ENCODE results near the gene VAV2. TPM values are rescaled to one million over a fixed set of nuclear protein-coding genes. Genes with fewer than 3 reads are reported as not detected.

The VAV2 gene
- total and polyA plus RNA-seq, 9 of the 15 experiments (the other 6 are each of a cell fraction or from before 2014, with no cell fraction given), result 0.01 to 2.7 (median 1.0) TPM; not detected in 1

DNA sequence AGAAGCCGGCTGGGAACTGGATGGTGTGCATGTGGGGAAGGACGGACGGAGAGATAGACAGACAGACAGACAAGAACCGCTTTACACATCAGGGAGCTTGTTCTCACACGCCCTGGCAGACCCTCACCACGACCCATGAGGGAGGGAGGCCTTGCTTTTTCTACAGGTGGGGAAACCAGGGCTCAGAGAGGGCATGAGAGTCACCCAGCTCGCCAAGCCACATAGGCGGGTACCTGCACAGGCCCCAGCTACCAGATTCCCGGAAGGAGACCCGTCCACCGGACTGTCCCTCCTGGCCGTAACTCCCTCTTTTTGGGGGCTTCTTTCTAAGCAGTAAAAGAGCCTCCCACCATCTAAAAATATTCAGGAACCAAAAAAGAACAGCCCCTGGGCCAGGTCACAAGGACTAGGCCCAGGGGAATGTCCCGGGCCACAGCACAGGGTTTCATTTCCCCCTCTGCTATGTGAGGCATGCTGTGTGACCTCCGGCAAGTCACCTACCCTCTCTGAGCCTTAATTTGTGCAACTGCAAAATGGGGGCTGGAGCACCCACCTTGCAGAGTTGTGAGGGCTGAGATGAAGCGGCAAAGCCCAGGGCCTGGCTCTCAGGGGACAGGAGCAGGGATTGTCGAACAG, 169.6 kb downstream of the VAV2 start:
- in situ Hi-C loops (cut with MboI) (no loop called here), intact Hi-C loops (cut with micrococcal nuclease) (no loop called here)
- no peaks in the 10 kb centered on the region for H3K36me3 ChIP-seq (ENCODE audit: control insufficient read depth, insufficient read depth, low read length)
- H3K4me2 ChIP-seq (ENCODE audit: insufficient read depth, low read length), result no peak overlapping the region
- no peak overlapping the region for H3K27ac ChIP-seq (ENCODE audit: extremely low read depth, low read depth, low read length)
- DNase-seq (ENCODE audit: extremely low read depth in 1 of 4, low spot score in 3 of 4) (no peak), FAIRE-seq (no peak), ATAC-seq (no peak)
- no peaks in the 10 kb centered on the region for H3K9me1 ChIP-seq (ENCODE audit: control insufficient read depth, insufficient read depth, low read length)
- peaks cover 29 to 74% of the 10 kb centered on the region in 2 experiments; a peak in 4 of 5 replicates for H3K27me3 ChIP-seq (ENCODE audit: control insufficient read depth in 2 of 2, insufficient read depth in 2 of 2, low read length in 2 of 2)
- no peak overlapping the region for H3K9ac ChIP-seq (ENCODE audit: insufficient read depth in 1 of 2, low read depth in 2 of 2, low read length in 2 of 2)
- H3K79me2 ChIP-seq (ENCODE audit: control insufficient read depth, insufficient read depth, low read length), result no peaks in the 10 kb centered on the region
- H3K4me1 ChIP-seq (replicated peaks in 1 of 2; ENCODE audit: control insufficient read depth in 2 of 2, insufficient read depth in 2 of 2, low read length in 2 of 2), result peaks cover 0 to 5% of the 10 kb centered on the region in 2 experiments; a peak in 2 of 5 replicates
- H2AFZ ChIP-seq (ENCODE audit: low read depth, low read length), result no peak overlapping the region
- WGBS (ENCODE audit: insufficient coverage, low coverage, missing lambda C conversion rate), result 13% methylated on average over 14 of the region's 16 CpGs
- POLR2A ChIA-PET, result interaction anchor here (1.4 kb wide), 1 partner anchor 10 kb away, joined by 4 read pairs; no protein-coding TSS in a partner anchor
- H4K20me1 ChIP-seq (replicated peaks; ENCODE audit: control insufficient read depth, insufficient read depth, low read length), result peaks cover 8% of the 10 kb centered on the region; the same call in 1 of the 2 replicates
- CTCF ChIA-PET (ENCODE audit: low intra/inter-chr PET ratio), result no interaction called here
- BruUV-seq (replicated peaks), result no TSS peak
- no peak overlapping the region for H3K4me3 ChIP-seq
- H3K9me3 ChIP-seq (replicated peaks; ENCODE audit: control insufficient read depth, insufficient read depth, low read depth, low read length), result no peaks in the 10 kb centered on the region
- TF ChIP-seq BCOR (IDR thresholded peaks at IDR 0.05), result peak; percentile 75; the same call in 1 of the 2 replicates
- peak in 1 of 2 experiments; percentile 37; a peak in 1 of 4 replicates for TF ChIP-seq RCOR1 (IDR thresholded peaks at IDR 0.05; ENCODE audit: borderline replicate concordance in 1 of 2, low read depth in 2 of 2, low read length in 2 of 2)
- TF ChIP-seq ZNF551 (CRISPR knock-in tag; IDR thresholded peaks at IDR 0.05), result no peak
- TF ChIP-seq, protein P1, sequence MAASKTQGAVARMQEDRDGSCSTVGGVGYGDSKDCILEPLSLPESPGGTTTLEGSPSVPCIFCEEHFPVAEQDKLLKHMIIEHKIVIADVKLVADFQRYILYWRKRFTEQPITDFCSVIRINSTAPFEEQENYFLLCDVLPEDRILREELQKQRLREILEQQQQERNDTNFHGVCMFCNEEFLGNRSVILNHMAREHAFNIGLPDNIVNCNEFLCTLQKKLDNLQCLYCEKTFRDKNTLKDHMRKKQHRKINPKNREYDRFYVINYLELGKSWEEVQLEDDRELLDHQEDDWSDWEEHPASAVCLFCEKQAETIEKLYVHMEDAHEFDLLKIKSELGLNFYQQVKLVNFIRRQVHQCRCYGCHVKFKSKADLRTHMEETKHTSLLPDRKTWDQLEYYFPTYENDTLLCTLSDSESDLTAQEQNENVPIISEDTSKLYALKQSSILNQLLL (CRISPR knock-in tag; IDR thresholded peaks at IDR 0.05; ENCODE audit: borderline replicate concordance), result no peak
- TF ChIP-seq HCFC1 (IDR thresholded peaks at IDR 0.05; ENCODE audit: low read depth, low read length), result no peak
- no peak for TF ChIP-seq EP300 (IDR thresholded peaks at IDR 0.05; ENCODE audit: low read length)
- no peak for TF ChIP-seq IRF9 (tag; IDR thresholded peaks at IDR 0.05)
- no peak for TF ChIP-seq ZNF324 (CRISPR knock-in tag; IDR thresholded peaks at IDR 0.05)
- peak; percentile 85 for TF ChIP-seq RBM25 (IDR thresholded peaks at IDR 0.05; ENCODE audit: low read depth, low read length, severe bottlenecking)
- TF ChIP-seq GTF3C2 (IDR thresholded peaks at IDR 0.05; ENCODE audit: borderline replicate concordance, extremely low read depth, insufficient read length), result no peak
- TF ChIP-seq ZKSCAN3 (CRISPR knock-in tag; IDR thresholded peaks at IDR 0.05), result no peak
- no peak for TF ChIP-seq CHD2 (IDR thresholded peaks at IDR 0.05; ENCODE audit: low read depth, low read length)
- 0 out of 2 replicates have a peak, but pooled peaks have one; percentile 81 for TF ChIP-seq PTBP1 (IDR thresholded peaks at IDR 0.05; ENCODE audit: low read depth, low read length)
- no peak for TF ChIP-seq MAFF (IDR thresholded peaks at IDR 0.05; ENCODE audit: low read length)
- TF ChIP-seq ZFP36 (IDR thresholded peaks at IDR 0.05; ENCODE audit: low read depth, low read length, partially characterized antibody), result peak; percentile 80
- no peak for TF ChIP-seq MTA3 (IDR thresholded peaks at IDR 0.05; ENCODE audit: borderline replicate concordance)
- no peak for TF ChIP-seq ELF4 (CRISPR knock-in tag; IDR thresholded peaks at IDR 0.05)
- TF ChIP-seq NCOA1 (IDR thresholded peaks at IDR 0.05; ENCODE audit: low read depth), result no peak
- 0 out of 2 replicates have a peak, but pooled peaks have one; percentile 32 for TF ChIP-seq SMARCA5 (IDR thresholded peaks at IDR 0.05)

Data from K562 (cell line).